Keratinocyte (primary cell): ENCODE data around the gene DSG1. TPM values are rescaled to one million over a fixed set of nuclear protein-coding genes. Genes with fewer than 3 reads are reported as not detected.
"Not testable (repeated sequence)": the region's sequence is repeated elsewhere in the genome, so short reads cannot be mapped to it uniquely, and the experiment has no call there.

ENCODE experiments used
- DNase-seq: peaks from one replicate; pipeline ENCODE4 v3.0.0-alpha.2; 2011; ENCODE audit warnings: low read depth, missing footprints, low spot score
- FAIRE-seq: peaks from 2 replicates; lab custom pipeline; 2011; peaks lifted over from hg19 to GRCh38; lab: Jason Lieb, UNC
- H2AFZ ChIP-seq: 2 replicates; pipeline ENCODE4 v1.6.0; 2012; ENCODE audit warnings: low read length, control low read depth, inconsistent platforms; ENCODE audit not compliant: control insufficient read depth
- H3K27ac ChIP-seq: 2 replicates; pipeline ENCODE4 v1.5.1; 2011; ENCODE audit warnings: low read length; ENCODE audit not compliant: control insufficient read depth, insufficient read depth
- H3K27me3 ChIP-seq: 3 replicates; pipeline ENCODE4 v1.6.0; 2011; ENCODE audit warnings: low read length; ENCODE audit not compliant: control insufficient read depth, insufficient read depth; ENCODE audit errors: extremely low read depth
- H3K36me3 ChIP-seq, 2 experiments: 2 replicates in 1 of 2; 3 replicates in 1 of 2; pipeline ENCODE4 v1.5.1; 2011; ENCODE audit warnings: low read length in 2 of 2, mild to moderate bottlenecking in 1 of 2; ENCODE audit not compliant: control insufficient read depth in 2 of 2, insufficient read depth in 2 of 2; ENCODE audit errors: extremely low read depth in 1 of 2
- H3K4me1 ChIP-seq: 3 replicates; pipeline ENCODE4 v1.5.1; 2011; ENCODE audit warnings: low read length; ENCODE audit not compliant: control insufficient read depth, insufficient read depth; ENCODE audit errors: extremely low read depth
- H3K4me2 ChIP-seq: 3 replicates; pipeline ENCODE4 v1.6.0; 2011; ENCODE audit warnings: low read depth, low read length; ENCODE audit not compliant: control insufficient read depth, insufficient read depth; ENCODE audit errors: extremely low read depth
- H3K4me3 ChIP-seq, 3 experiments: fragments of 200-600 bp in 1 of 3; sonication (generic) in 1 of 3; 2 replicates in 2 of 3; 3 replicates in 1 of 3; pipeline ENCODE4 v1.5.1; 2011 to 2016; ENCODE audit warnings: low read length in 3 of 3, mild to moderate bottlenecking in 3 of 3, control low read depth in 2 of 3, inconsistent platforms in 1 of 3, low read depth in 1 of 3, mixed read lengths in 1 of 3, mixed run types in 1 of 3, moderate library complexity in 1 of 3; ENCODE audit not compliant: control insufficient read depth in 2 of 3, insufficient read depth in 2 of 3; ENCODE audit errors: extremely low read depth in 1 of 3
- H3K79me2 ChIP-seq: 2 replicates; pipeline ENCODE4 v1.6.0; 2012; ENCODE audit warnings: low read length; ENCODE audit not compliant: control insufficient read depth, insufficient read depth
- H3K9ac ChIP-seq: 3 replicates; pipeline ENCODE4 v1.6.0; 2011; ENCODE audit warnings: low read length; ENCODE audit not compliant: control insufficient read depth, insufficient read depth; ENCODE audit errors: extremely low read depth
- H3K9me1 ChIP-seq: 3 replicates; pipeline ENCODE4 v1.6.0; 2011; ENCODE audit warnings: low read length; ENCODE audit not compliant: control insufficient read depth, insufficient read depth; ENCODE audit errors: extremely low read depth
- H3K9me3 ChIP-seq: 2 replicates; pipeline ENCODE4 v1.5.1; 2012; ENCODE audit warnings: low read depth, low read length; ENCODE audit not compliant: control insufficient read depth
- H4K20me1 ChIP-seq: 3 replicates; pipeline ENCODE4 v1.6.0; 2011; ENCODE audit warnings: low read length; ENCODE audit not compliant: control insufficient read depth, insufficient read depth; ENCODE audit errors: extremely low read depth
- EZH2 ChIP-seq: IDR thresholded peaks from one replicate; pipeline ENCODE4 v1.6.1; 2012; ENCODE audit warnings: inconsistent platforms, mild to moderate bottlenecking, low read length, moderate library complexity
- dilution Hi-C: fragments of 300-500 bp; cut with MboI; formaldehyde crosslinking; loops from one replicate; pipeline ENCODE4 v1.7.0; 2020; ENCODE audit warnings: low sequenced_read_pairs; ENCODE audit not compliant: extremely low pct_ligation_motif_present
- polyA plus RNA-seq, 5 experiments: library from polyadenylated mRNA; depleted of rRNA in 3 of 5; stranded (reverse) in 3 of 5; stranded (forward) in 1 of 5; unstranded in 1 of 5; fragments of >200 nt; gene quantifications; 1 replicate in 1 of 5; 2 replicates in 3 of 5; 3 replicates in 1 of 5; pipeline versions ENCODE4 v1.2.1 to v1.2.3, GENCODE V29; 2011 to 2012; ENCODE audit warnings: missing spikeins in 2 of 5, low read depth in 1 of 5, low replicate concordance in 1 of 5
- TF ChIP-seq, protein P1 (sequence below), 3 experiments: IDR thresholded peaks in 1 of 3; conservative IDR thresholded peaks in 1 of 3; optimal IDR thresholded peaks in 1 of 3; 2 replicates in 2 of 3; 3 replicates in 1 of 3; pipeline versions ENCODE3 to v1.5.1; 2011; ENCODE audit warnings: low read length in 3 of 3, mild to moderate bottlenecking in 3 of 3, moderate library complexity in 2 of 3, control low read depth in 1 of 3, inconsistent platforms in 1 of 3; ENCODE audit not compliant: insufficient read depth in 2 of 3; ENCODE audit errors: extremely low read depth in 1 of 3

DSG1 gene
- polyA plus RNA-seq, 1 donor (not counting 4 experiments of a cell fraction or from before 2014, with no cell fraction given), result 27.6 TPM

DNA sequence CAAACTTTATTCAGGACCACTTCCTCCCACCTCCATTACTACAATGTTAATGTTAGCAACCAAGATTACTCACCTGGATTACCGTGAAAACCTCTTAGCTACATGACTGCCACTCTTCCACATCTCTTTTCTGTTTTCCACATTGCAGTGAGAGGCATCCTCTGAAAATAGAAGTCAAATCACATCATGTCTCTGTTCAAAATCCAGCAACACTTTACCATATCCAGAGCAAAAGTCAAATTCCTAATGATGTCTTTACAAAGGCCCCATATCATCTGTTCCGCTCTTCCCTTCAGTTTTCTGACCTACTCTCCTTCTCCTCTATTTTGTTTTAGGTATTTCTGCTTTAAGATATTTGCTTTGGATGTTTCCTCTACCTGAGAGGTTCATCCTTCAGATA, 37.5 kb upstream of the DSG1 start:
- no peaks in the 10 kb centered on the region for H3K9me3 ChIP-seq
- no peaks in the 10 kb centered on the region for H4K20me1 ChIP-seq
- dilution Hi-C loops, result no loop called here
- FAIRE-seq, result no peak
- H3K79me2 ChIP-seq, result no peaks in the 10 kb centered on the region
- no peak overlapping the region for H3K4me2 ChIP-seq
- DNase-seq, result no peak
- H3K27ac ChIP-seq, result no peak overlapping the region
- H2AFZ ChIP-seq, result no peak overlapping the region
- H3K4me3 ChIP-seq, result no peak overlapping the region
- H3K27me3 ChIP-seq, result no peaks in the 10 kb centered on the region
- no peaks in the 10 kb centered on the region for H3K9me1 ChIP-seq
- no peaks in the 10 kb centered on the region for H3K36me3 ChIP-seq
- no peak for TF ChIP-seq EZH2
- TF ChIP-seq, protein P1, sequence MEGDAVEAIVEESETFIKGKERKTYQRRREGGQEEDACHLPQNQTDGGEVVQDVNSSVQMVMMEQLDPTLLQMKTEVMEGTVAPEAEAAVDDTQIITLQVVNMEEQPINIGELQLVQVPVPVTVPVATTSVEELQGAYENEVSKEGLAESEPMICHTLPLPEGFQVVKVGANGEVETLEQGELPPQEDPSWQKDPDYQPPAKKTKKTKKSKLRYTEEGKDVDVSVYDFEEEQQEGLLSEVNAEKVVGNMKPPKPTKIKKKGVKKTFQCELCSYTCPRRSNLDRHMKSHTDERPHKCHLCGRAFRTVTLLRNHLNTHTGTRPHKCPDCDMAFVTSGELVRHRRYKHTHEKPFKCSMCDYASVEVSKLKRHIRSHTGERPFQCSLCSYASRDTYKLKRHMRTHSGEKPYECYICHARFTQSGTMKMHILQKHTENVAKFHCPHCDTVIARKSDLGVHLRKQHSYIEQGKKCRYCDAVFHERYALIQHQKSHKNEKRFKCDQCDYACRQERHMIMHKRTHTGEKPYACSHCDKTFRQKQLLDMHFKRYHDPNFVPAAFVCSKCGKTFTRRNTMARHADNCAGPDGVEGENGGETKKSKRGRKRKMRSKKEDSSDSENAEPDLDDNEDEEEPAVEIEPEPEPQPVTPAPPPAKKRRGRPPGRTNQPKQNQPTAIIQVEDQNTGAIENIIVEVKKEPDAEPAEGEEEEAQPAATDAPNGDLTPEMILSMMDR (optimal IDR thresholded peaks at IDR 0.05 in 1 of 3, IDR thresholded peaks at IDR 0.05 in 1 of 3, conservative IDR thresholded peaks at IDR 0.05 in 1 of 3; ENCODE audit: extremely low read depth in 1 of 3, insufficient read depth in 2 of 3, low read length in 3 of 3), result no peak
- peaks cover 8% of the 10 kb centered on the region for H3K4me1 ChIP-seq
- no peak overlapping the region for H3K9ac ChIP-seq

DNA sequence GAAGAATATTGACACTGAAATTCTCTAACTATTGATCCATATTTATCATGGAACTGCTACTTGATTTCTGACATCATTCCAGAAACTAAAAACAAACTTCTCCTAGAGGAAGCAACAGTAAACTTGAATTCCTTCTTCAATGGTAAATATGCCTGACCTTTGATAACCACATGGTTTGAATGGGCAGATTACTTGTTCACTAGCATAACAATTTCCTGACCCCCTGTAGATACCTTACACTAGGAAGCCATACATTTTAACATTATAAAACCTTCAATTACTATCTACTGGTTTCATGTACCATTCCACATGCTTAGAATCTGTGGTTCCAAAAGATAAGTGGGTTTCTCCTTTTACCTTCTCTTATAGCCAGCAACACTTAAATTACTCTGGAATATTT, 36.5 kb upstream of the DSG1 start:
- dilution Hi-C loops, result no loop called here
- DNase-seq (no peak), FAIRE-seq (no peak)
- Histone ChIP-seq H2AFZ (no peak overlapping the region), H3K9me1 (no peaks in the 10 kb centered on the region), H3K9ac (no peak overlapping the region), H3K9me3 (no peaks in the 10 kb centered on the region), H3K27ac (no peak overlapping the region), H3K4me2 (no peak overlapping the region), H3K4me3 (no peak overlapping the region), H4K20me1 (no peaks in the 10 kb centered on the region), H3K79me2 (no peaks in the 10 kb centered on the region), H3K4me1 (no peaks in the 10 kb centered on the region), H3K27me3 (no peaks in the 10 kb centered on the region), H3K36me3 (no peaks in the 10 kb centered on the region)
- no peak for TF ChIP-seq EZH2
- TF ChIP-seq, protein P1 (optimal IDR thresholded peaks at IDR 0.05 in 1 of 3, IDR thresholded peaks at IDR 0.05 in 1 of 3, conservative IDR thresholded peaks at IDR 0.05 in 1 of 3; ENCODE audit: extremely low read depth in 1 of 3, insufficient read depth in 2 of 3, low read length in 3 of 3), result no peak

DNA sequence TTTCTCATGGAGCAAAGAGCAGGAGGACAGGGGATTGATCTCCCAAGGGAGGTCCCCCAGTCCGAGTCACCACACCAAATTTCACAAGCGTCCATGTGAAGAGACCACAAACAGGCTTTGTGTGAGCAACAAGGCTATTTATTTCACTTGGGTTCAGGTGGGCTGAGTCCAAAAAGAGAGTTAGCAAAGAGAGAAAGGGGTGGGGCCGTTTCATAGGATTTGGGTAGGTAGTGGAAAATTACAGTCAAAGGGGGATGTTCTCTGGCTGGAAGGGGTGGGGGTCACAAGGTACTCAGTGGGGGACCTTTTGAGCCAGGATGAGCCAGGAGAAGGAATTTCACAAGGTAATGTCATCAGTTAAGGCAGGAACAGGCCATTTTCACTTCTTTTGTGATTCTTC, 28.5 kb upstream of the DSG1 start:
- dilution Hi-C loops, H3K79me2 ChIP-seq, H3K36me3 ChIP-seq, DNase-seq, H3K9me3 ChIP-seq, H3K9ac ChIP-seq, H3K9me1 ChIP-seq, H3K27me3 ChIP-seq, H3K27ac ChIP-seq, H3K4me1 ChIP-seq, H3K4me3 ChIP-seq, H2AFZ ChIP-seq, H3K4me2 ChIP-seq, H4K20me1 ChIP-seq, FAIRE-seq: not testable (repeated sequence)
